ENCODE data around the gene GALNTL6.

GALNTL6 gene

GRCh38 chr4:172553216-172553615 lies 740.0 kb downstream of the GALNTL6 start:
- DNase-seq (ENCODE audit: low read depth in 1 of 2, low spot score in 1 of 2) = no peak
- no peak overlapping the region for H3K4me3 ChIP-seq (replicated peaks; ENCODE audit: insufficient read depth, low read length)
- H3K27me3 ChIP-seq (ENCODE audit: insufficient read depth, poor library complexity, severe bottlenecking) = no peaks in the 10 kb centered on the region
- TF ChIP-seq, protein P1, sequence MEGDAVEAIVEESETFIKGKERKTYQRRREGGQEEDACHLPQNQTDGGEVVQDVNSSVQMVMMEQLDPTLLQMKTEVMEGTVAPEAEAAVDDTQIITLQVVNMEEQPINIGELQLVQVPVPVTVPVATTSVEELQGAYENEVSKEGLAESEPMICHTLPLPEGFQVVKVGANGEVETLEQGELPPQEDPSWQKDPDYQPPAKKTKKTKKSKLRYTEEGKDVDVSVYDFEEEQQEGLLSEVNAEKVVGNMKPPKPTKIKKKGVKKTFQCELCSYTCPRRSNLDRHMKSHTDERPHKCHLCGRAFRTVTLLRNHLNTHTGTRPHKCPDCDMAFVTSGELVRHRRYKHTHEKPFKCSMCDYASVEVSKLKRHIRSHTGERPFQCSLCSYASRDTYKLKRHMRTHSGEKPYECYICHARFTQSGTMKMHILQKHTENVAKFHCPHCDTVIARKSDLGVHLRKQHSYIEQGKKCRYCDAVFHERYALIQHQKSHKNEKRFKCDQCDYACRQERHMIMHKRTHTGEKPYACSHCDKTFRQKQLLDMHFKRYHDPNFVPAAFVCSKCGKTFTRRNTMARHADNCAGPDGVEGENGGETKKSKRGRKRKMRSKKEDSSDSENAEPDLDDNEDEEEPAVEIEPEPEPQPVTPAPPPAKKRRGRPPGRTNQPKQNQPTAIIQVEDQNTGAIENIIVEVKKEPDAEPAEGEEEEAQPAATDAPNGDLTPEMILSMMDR (IDR thresholded peaks at IDR 0.05; ENCODE audit: insufficient read depth, low read length) = no peak
- TF ChIP-seq SPI1 (IDR thresholded peaks at IDR 0.05; ENCODE audit: borderline replicate concordance, low read depth) = no peak
- no peak for TF ChIP-seq REST (IDR thresholded peaks at IDR 0.05; ENCODE audit: insufficient replicate concordance, low read depth)
- no peak for TF ChIP-seq GABPA (IDR thresholded peaks at IDR 0.05; ENCODE audit: low read depth)
- TF ChIP-seq POLR2AphosphoS5 (IDR thresholded peaks at IDR 0.05; ENCODE audit: low read depth) = no peak
- no peak overlapping the region for H3K27ac ChIP-seq (replicated peaks)

- no peaks in the 10 kb centered on the region for H3K27me3 ChIP-seq (ENCODE audit: insufficient read depth, poor library complexity, severe bottlenecking)
- no peak overlapping the region for H3K4me3 ChIP-seq (replicated peaks; ENCODE audit: insufficient read depth, low read length)
- no peak for TF ChIP-seq POLR2AphosphoS5 (IDR thresholded peaks at IDR 0.05; ENCODE audit: low read depth)
- TF ChIP-seq, protein P1 (IDR thresholded peaks at IDR 0.05; ENCODE audit: insufficient read depth, low read length) = no peak
- TF ChIP-seq REST (IDR thresholded peaks at IDR 0.05; ENCODE audit: insufficient replicate concordance, low read depth) = no peak
- TF ChIP-seq GABPA (IDR thresholded peaks at IDR 0.05; ENCODE audit: low read depth) = no peak
- TF ChIP-seq SPI1 (IDR thresholded peaks at IDR 0.05; ENCODE audit: borderline replicate concordance, low read depth) = no peak
- DNase-seq (ENCODE audit: low read depth in 1 of 2, low spot score in 1 of 2) = no peak
- no peak overlapping the region for H3K27ac ChIP-seq (replicated peaks)
These were observed 741.4 kb downstream of the GALNTL6 start for GRCh38 chr4:172554588-172554987.

DNA sequence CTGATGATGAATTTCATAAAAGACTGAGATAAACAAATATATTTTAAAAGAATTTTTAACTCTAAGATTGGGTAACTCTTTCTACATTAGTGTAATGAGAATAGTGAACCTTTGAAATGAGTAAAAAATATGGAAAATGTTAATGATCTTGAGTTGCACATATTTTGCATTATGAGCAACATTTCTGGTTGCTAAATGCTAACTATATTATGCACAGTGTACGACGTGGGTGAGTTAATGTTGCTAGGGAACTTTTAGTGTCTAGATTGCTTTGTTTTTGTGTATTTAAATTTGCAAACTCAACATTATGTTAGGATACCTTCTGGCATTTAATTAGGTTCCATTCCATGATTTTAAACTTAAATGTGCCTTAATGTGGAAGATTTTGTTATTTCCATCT lies 742.5 kb downstream of the GALNTL6 start:
- no peak for DNase-seq (ENCODE audit: low read depth in 1 of 2, low spot score in 1 of 2)
- TF ChIP-seq REST (IDR thresholded peaks at IDR 0.05; ENCODE audit: insufficient replicate concordance, low read depth) (no peak), SPI1 (IDR thresholded peaks at IDR 0.05; ENCODE audit: borderline replicate concordance, low read depth) (no peak), GABPA (IDR thresholded peaks at IDR 0.05; ENCODE audit: low read depth) (no peak), POLR2AphosphoS5 (IDR thresholded peaks at IDR 0.05; ENCODE audit: low read depth) (no peak)
- TF ChIP-seq, protein P1 (IDR thresholded peaks at IDR 0.05; ENCODE audit: insufficient read depth, low read length) = no peak
- Histone ChIP-seq H3K4me3 (replicated peaks; ENCODE audit: insufficient read depth, low read length) (no peak overlapping the region), H3K27ac (replicated peaks) (no peak overlapping the region), H3K27me3 (ENCODE audit: insufficient read depth, poor library complexity, severe bottlenecking) (no peaks in the 10 kb centered on the region)

Data from HL-60 (cell line).